Psoas muscle (tissue), 8 donors: ENCODE results near the gene GGA3. TPM values are rescaled to one million over a fixed set of nuclear protein-coding genes. Genes with fewer than 3 reads are reported as not detected.
"Not testable (repeated sequence)": the region's sequence is repeated elsewhere in the genome, so short reads cannot be mapped to it uniquely, and the experiment has no call there.

Source experiments
- ATAC-seq, 4 donors: fragments of 200-7000 bp; cut with Tn5 transposase; one replicate each; pipeline ENCODE4 v1.9.1; 2020; ENCODE audit warnings: moderate library complexity in 3 of 4, mild to moderate bottlenecking in 2 of 4
- DNase-seq, 2 donors: peaks; one replicate each; pipeline ENCODE4 v3.0.0-alpha.2; 2020
- H3K27ac ChIP-seq: fragments of 200-600 bp; one replicate; pipeline ENCODE4 v1.8.0; 2022
- H3K27me3 ChIP-seq, 3 donors: fragments of 200-600 bp in 1 of 3; one replicate each; pipeline versions ENCODE4 v1.6.1 to v1.8.0; 2013 to 2022; ENCODE audit warnings: low read length in 2 of 3, mild to moderate bottlenecking in 2 of 3, moderate library complexity in 1 of 3; ENCODE audit not compliant: insufficient read depth in 3 of 3
- H3K36me3 ChIP-seq, 2 donors: fragments of 200-600 bp in 1 of 2; one replicate each; pipeline versions ENCODE4 v1.6.1 to v1.8.0; 2013 to 2022; ENCODE audit warnings: low read depth in 1 of 2, mild to moderate bottlenecking in 1 of 2, moderate library complexity in 1 of 2; ENCODE audit not compliant: insufficient read depth in 1 of 2
- H3K4me1 ChIP-seq: fragments of 200-600 bp; one replicate; pipeline ENCODE4 v1.8.0; 2022
- H3K4me3 ChIP-seq: fragments of 200-600 bp; one replicate; pipeline ENCODE4 v1.8.0; 2022; ENCODE audit warnings: mild to moderate bottlenecking
- H3K9me3 ChIP-seq: fragments of 200-600 bp; one replicate; pipeline ENCODE4 v1.8.0; 2022
- CTCF ChIP-seq: fragments of 200-600 bp; IDR thresholded peaks from one replicate; pipeline ENCODE4 v1.8.0; 2022; ENCODE audit warnings: antibody characterized with exemption
- WGBS, 3 donors: extraction: QIAGEN DNeasy Blood & Tissue Kit; methylation state at CpG; one replicate each; pipeline versions ENCODE4 v1.1.6 to v1.1.7; 2013; 5-methylcytosine and 5-hydroxymethylcytosine counted together
- intact Hi-C, 2 donors: fragments of 100-400 bp; cut with DNase I; formaldehyde crosslinking; loops; one replicate each; pipeline versions ENCODE4 v1.11.0 to v1.14.2; 2022
- polyA plus RNA-seq, 3 donors: library from polyadenylated mRNA; stranded (reverse); fragments of 200-250 nt; gene quantifications; one replicate each; pipeline ENCODE4 v1.2.3, GENCODE V29; 2013
- total RNA-seq, 4 donors: library from RNA; stranded (reverse); fragmentation: NEBNext Ultra II Directional in 2 of 4; extraction: Animal tissue kit (Norgen Biotek cat#: 25700) in 2 of 4; gene quantifications; one replicate each; pipeline versions ENCODE4 v1.2.1 to v1.2.4, GENCODE V29; 2021 to 2023
- donor health status: healthy with polysubstance abuse.
- donor health status: DM: no; HTN: no; CAD: no; lungs with moderate emphysema.
- donor health status: Bipolar disorder and iron deficiency.
- donor health status: healthy.
- donor health status: DM: yes; HTN: yes; CAD: no.
- donor health status: DM: no; HTN: no; CAD: no.
- donor health status: DM: no; HTN: no; CAD: no.
- donor health status: DM: yes; HTN: yes; CAD: no.

The GGA3 gene
- total and polyA plus RNA-seq, 7 donors, result 13.8 to 40.6 (median 29.8) TPM

- no peak for ATAC-seq
- intact Hi-C loops, result no loop called here
- Histone ChIP-seq H3K27ac (no peak overlapping the region), H3K36me3 (peaks cover 14 to 94% of the 10 kb centered on the region in 2 donors), H3K4me3 (no peak overlapping the region), H3K27me3 (no peaks in the 10 kb centered on the region), H3K9me3 (no peaks in the 10 kb centered on the region), H3K4me1 (no peaks in the 10 kb centered on the region)
- 88 to 91% (median 91%) methylated on average over 6 of the region's 6 CpGs for WGBS, 3 donors
- TF ChIP-seq CTCF, result no peak
- DNase-seq, result no peak
Observed at GRCh38 chr17:75218131-75218530, 43.3 kb downstream of the GGA3 start.

GRCh38 chr17:75209061-75209460, 52.3 kb downstream of the GGA3 start:
- TF ChIP-seq CTCF, result no peak
- no peaks in the 10 kb centered on the region for H3K27me3 ChIP-seq
- WGBS, 3 donors, result 73 to 78% (median 77%) methylated on average over 3 of the region's 3 CpGs
- no peaks in the 10 kb centered on the region for H3K9me3 ChIP-seq
- intact Hi-C loops, result loop anchor here in 1 of 2 donors (5.0 kb wide), 1 partner anchor 63 kb away; the partner anchor contains the start of gene MIF4GD
- no peak overlapping the region for H3K27ac ChIP-seq
- H3K4me1 ChIP-seq, result peaks cover 14% of the 10 kb centered on the region
- ATAC-seq, result no peak
- H3K36me3 ChIP-seq, result peaks cover 4 to 58% of the 10 kb centered on the region in 2 donors
- DNase-seq, result no peak
- H3K4me3 ChIP-seq, result no peak overlapping the region

GRCh38 chr17:75208161-75208560, 53.2 kb downstream of the GGA3 start:
- 84 to 92% (median 89%) methylated on average over 9 of the region's 9 CpGs for WGBS, 3 donors
- TF ChIP-seq CTCF, result no peak
- intact Hi-C loops, result loop anchor here in 1 of 2 donors (5.0 kb wide), 1 partner anchor 64 kb away; the partner anchor contains the start of gene MIF4GD

GRCh38 chr17:75207760-75208159, 53.6 kb downstream of the GGA3 start:
- Histone ChIP-seq H3K36me3 (peaks cover 4 to 45% of the 10 kb centered on the region in 2 donors), H3K4me3 (no peak overlapping the region), H3K4me1 (peaks cover 14% of the 10 kb centered on the region), H3K9me3 (no peaks in the 10 kb centered on the region), H3K27ac (no peak overlapping the region), H3K27me3 (no peaks in the 10 kb centered on the region)
- no peak for ATAC-seq
- DNase-seq, result no peak
- no peak for TF ChIP-seq CTCF
- intact Hi-C loops, result loop anchor here in 1 of 2 donors (5.0 kb wide), 1 partner anchor 65 kb away; the partner anchor contains the start of gene MIF4GD
- 72 to 76% (median 75%) methylated on average over 12 of the region's 12 CpGs for WGBS, 3 donors

More at GRCh38 chr17:75208161-75208560, 53.2 kb downstream of the GGA3 start:
- H3K4me3 ChIP-seq, result no peak overlapping the region
- H3K9me3 ChIP-seq, result no peaks in the 10 kb centered on the region
- H3K4me1 ChIP-seq, result peaks cover 14% of the 10 kb centered on the region
- no peak overlapping the region for H3K27ac ChIP-seq
- no peak for ATAC-seq
- H3K36me3 ChIP-seq, result peaks cover 4 to 49% of the 10 kb centered on the region in 2 donors
- DNase-seq, result no peak
- H3K27me3 ChIP-seq, result no peaks in the 10 kb centered on the region

GRCh38 chr17:75207050-75207407, 54.4 kb downstream of the GGA3 start:
- not testable (repeated sequence) for DNase-seq, H3K9me3 ChIP-seq, H3K27me3 ChIP-seq, ATAC-seq, H3K27ac ChIP-seq
- Histone ChIP-seq H3K4me3 (peak overlapping the region; percentile 98), H3K36me3 (peaks cover 4 to 38% of the 10 kb centered on the region in 2 donors), H3K4me1 (peaks cover 14% of the 10 kb centered on the region)
- 77 to 83% (median 80%) methylated on average over 8 of the region's 8 CpGs for WGBS, 3 donors
- intact Hi-C loops, result loop anchor here in 1 of 2 donors (5.0 kb wide), 1 partner anchor 65 kb away; the partner anchor contains the start of gene MIF4GD
